Effector memory CD4-positive, alpha-beta T cell (primary cell): ENCODE measurements around the gene DAGLA.
"Not testable (repeated sequence)": the region's sequence is repeated elsewhere in the genome, so short reads cannot be mapped to it uniquely, and the experiment has no call there.

Source experiments
- DNase-seq, 3 donors: peaks; one replicate each; pipeline ENCODE4 v3.0.0-alpha.2; 2020
- H3K27ac ChIP-seq: 2 replicates; pipeline ENCODE4 v1.7.0; 2013; ENCODE audit warnings: mild to moderate bottlenecking, low read length, moderate library complexity; ENCODE audit not compliant: insufficient read depth, poor library complexity, severe bottlenecking
- H3K27me3 ChIP-seq: replicated peaks from 2 replicates; pipeline ENCODE4 v1.7.0; 2013; ENCODE audit warnings: mild to moderate bottlenecking, low read length; ENCODE audit not compliant: insufficient read depth, control insufficient read depth, poor library complexity, severe bottlenecking
- H3K36me3 ChIP-seq: 2 replicates; pipeline ENCODE4 v1.7.0; 2013; ENCODE audit warnings: mild to moderate bottlenecking, low read length, moderate library complexity; ENCODE audit not compliant: control insufficient read depth, insufficient read depth
- H3K4me1 ChIP-seq: 2 replicates; pipeline ENCODE4 v1.7.0; 2013; ENCODE audit warnings: low read length, mild to moderate bottlenecking; ENCODE audit not compliant: control insufficient read depth, insufficient read depth, poor library complexity, severe bottlenecking
- H3K4me3 ChIP-seq: 2 replicates; pipeline ENCODE4 v1.7.0; 2013; ENCODE audit warnings: low read length, low read depth, mild to moderate bottlenecking; ENCODE audit not compliant: insufficient read depth, poor library complexity, severe bottlenecking
- H3K9me3 ChIP-seq: 2 replicates; pipeline ENCODE4 v1.7.0; 2013; ENCODE audit warnings: mild to moderate bottlenecking, low read length, moderate library complexity; ENCODE audit not compliant: control insufficient read depth

The DAGLA gene

GRCh38 chr11:61666684-61667297, 13.4 kb upstream of the DAGLA start:
- H3K27ac ChIP-seq: no peak overlapping the region
- no peak overlapping the region for H3K4me3 ChIP-seq
- H3K36me3 ChIP-seq: no peaks in the 10 kb centered on the region
- no peaks in the 10 kb centered on the region for H3K9me3 ChIP-seq
- no peaks in the 10 kb centered on the region for H3K27me3 ChIP-seq
- DNase-seq: no peak
- H3K4me1 ChIP-seq: no peaks in the 10 kb centered on the region

DNA sequence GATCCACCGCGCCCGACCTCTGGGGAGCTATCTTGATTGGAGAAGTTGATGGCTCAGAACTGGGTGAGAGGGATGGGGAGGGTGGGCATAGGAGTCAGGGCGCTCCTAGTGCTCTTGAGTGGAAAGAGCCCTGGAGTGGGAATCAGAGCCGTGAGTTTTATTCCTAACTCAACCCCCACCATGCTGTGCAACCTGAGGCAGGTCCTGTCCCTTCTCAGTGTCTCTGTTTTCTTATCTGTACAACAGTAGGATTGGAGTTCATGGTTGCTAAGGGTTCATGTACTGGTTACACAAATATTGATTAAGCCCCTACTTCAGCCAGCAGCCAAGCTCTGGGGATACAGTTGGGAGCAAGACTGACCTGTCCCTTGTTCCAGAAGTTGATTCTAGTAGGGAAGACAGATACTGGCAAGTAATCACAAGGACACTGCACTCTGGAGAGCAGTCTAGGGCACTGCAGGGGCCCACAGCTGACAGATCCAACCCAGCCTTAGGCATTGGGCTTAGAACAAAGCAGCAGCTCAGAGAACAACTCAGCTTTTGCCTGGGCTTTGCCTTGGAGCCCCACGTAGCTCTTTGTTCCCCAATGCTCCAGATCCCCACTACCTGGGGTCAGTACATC, 12.4 kb upstream of the DAGLA start:
- Histone ChIP-seq H3K36me3 (no peaks in the 10 kb centered on the region), H3K27me3 (no peaks in the 10 kb centered on the region), H3K27ac (no peak overlapping the region), H3K9me3 (no peaks in the 10 kb centered on the region), H3K4me1 (no peaks in the 10 kb centered on the region), H3K4me3 (no peak overlapping the region)
- DNase-seq: no peak

GRCh38 chr11:61669417-61669816, 10.8 kb upstream of the DAGLA start:
- no peak for DNase-seq
- H3K36me3 ChIP-seq: no peaks in the 10 kb centered on the region
- H3K27me3 ChIP-seq: no peaks in the 10 kb centered on the region
- H3K9me3 ChIP-seq: no peaks in the 10 kb centered on the region
- no peak overlapping the region for H3K27ac ChIP-seq
- H3K4me3 ChIP-seq: no peak overlapping the region
- H3K4me1 ChIP-seq: no peaks in the 10 kb centered on the region

DNA sequence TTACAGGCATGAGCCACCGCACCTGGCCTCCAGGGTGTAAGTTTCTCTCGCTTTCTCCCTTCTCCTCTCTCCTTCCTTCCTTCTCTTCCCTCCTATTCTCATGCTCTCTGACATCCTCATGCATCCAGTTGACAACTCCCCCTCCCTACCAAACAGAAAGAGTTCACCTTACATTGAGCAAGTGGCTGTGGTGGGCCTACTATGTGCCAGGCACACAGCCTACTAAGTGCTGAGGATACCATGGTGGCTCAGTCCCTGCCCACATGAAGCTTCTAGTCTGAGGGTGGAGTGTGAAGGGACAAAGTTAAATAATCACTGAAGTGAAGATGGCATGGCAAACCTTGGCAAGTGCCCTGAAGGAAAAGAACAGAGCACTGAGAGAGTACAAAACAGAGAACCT, 9.6 kb upstream of the DAGLA start:
- no peak for DNase-seq
- H3K36me3 ChIP-seq: no peaks in the 10 kb centered on the region
- H3K9me3 ChIP-seq: no peaks in the 10 kb centered on the region
- no peaks in the 10 kb centered on the region for H3K27me3 ChIP-seq
- H3K4me1 ChIP-seq: no peaks in the 10 kb centered on the region
- no peak overlapping the region for H3K4me3 ChIP-seq
- H3K27ac ChIP-seq: no peak overlapping the region

GRCh38 chr11:61671527-61671926, 8.7 kb upstream of the DAGLA start:
- no peaks in the 10 kb centered on the region for H3K36me3 ChIP-seq
- DNase-seq: no peak
- H3K4me3 ChIP-seq: no peak overlapping the region
- H3K4me1 ChIP-seq: no peaks in the 10 kb centered on the region
- no peaks in the 10 kb centered on the region for H3K9me3 ChIP-seq
- no peaks in the 10 kb centered on the region for H3K27me3 ChIP-seq
- no peak overlapping the region for H3K27ac ChIP-seq

DNA sequence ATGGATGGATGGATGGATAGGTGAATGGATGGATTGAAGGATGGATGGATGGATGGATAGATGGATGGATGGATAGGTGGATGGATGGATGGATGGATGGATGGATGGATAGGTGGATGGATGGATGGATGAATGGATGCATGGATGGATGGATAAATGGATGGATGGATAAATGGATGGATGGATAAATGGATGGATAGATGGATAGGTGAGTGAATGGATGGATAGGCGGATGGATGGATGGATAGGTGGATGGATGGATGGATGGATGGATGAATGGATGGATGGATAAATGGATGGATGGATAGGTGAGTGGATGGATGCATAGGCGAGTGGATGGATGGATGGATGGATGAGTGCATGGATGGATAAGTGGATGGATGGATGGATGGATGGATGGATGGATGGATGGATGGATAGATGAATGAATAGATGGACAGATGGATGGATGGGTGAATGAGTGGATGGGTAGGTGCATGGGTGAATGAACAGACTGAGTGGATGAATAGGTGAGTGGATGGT, 6.2 kb upstream of the DAGLA start:
- DNase-seq, H3K9me3 ChIP-seq, H3K36me3 ChIP-seq, H3K27me3 ChIP-seq, H3K27ac ChIP-seq, H3K4me1 ChIP-seq, H3K4me3 ChIP-seq: not testable (repeated sequence)

GRCh38 chr11:61675826-61676225, 4.4 kb upstream of the DAGLA start:
- H3K36me3 ChIP-seq: no peaks in the 10 kb centered on the region
- no peak overlapping the region for H3K27ac ChIP-seq
- no peaks in the 10 kb centered on the region for H3K9me3 ChIP-seq
- no peak overlapping the region for H3K4me3 ChIP-seq
- DNase-seq: no peak
- no peaks in the 10 kb centered on the region for H3K27me3 ChIP-seq
- peaks cover 3% of the 10 kb centered on the region for H3K4me1 ChIP-seq

DNA sequence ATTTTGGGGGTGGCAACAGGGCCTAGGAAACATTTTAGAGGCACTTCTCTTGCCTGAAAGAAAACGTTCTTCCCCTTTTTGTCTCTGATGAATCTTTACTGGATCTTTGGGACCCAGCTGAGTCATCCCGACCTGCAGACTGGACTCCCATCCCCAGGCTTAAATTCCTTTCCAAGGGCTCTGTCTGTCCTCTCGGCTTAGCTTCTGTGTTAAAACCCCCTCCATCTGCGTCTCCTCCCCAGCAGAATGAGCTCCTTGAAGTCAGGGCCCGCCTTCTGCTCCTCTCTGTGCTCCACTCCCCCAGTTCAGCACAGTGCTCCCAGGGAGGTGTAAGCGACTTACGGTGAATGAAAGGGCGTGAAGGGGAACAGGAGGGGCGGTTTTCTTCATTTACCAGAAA, 895 bp upstream of the DAGLA start:
- no peak for DNase-seq
- H3K9me3 ChIP-seq: no peaks in the 10 kb centered on the region
- H3K36me3 ChIP-seq: no peaks in the 10 kb centered on the region
- H3K4me3 ChIP-seq: no peak overlapping the region
- no peak overlapping the region for H3K27ac ChIP-seq
- peaks cover 12% of the 10 kb centered on the region for H3K4me1 ChIP-seq
- no peaks in the 10 kb centered on the region for H3K27me3 ChIP-seq

DNA sequence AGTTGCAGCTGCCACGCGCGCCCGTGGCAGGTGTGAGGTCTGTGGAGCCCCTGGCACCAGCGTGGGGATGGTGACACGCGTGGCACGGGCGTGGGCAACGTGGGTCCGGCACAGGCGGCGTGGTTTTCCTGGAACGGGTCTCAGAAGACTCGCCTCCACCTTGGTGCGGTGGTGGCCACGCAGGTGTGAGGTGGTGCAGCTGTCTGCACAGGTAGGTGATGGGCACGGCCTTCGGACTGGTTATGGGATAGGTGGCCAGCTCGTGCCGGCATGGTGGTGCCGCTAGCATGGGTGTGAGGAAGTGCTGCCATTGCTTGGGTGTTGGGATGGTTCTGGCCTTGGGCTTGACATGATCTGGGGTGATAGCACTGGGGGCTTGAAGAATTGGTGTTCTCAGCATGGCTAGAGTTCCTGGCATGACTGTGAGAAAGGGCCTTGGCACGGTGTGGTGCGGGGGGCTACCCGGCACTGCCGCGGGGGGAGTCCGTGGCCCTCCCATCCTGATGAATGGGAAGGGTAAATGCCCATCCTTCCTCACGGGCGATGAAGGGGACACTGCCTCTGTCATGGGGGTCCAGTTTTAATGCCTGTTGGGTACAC, 531 bp downstream of the DAGLA start:
- no peak overlapping the region for H3K27ac ChIP-seq
- peaks cover 27% of the 10 kb centered on the region for H3K4me1 ChIP-seq
- no peaks in the 10 kb centered on the region for H3K27me3 ChIP-seq
- DNase-seq: no peak
- peak overlapping the region; percentile 35 for H3K4me3 ChIP-seq
- H3K9me3 ChIP-seq: no peaks in the 10 kb centered on the region
- H3K36me3 ChIP-seq: no peaks in the 10 kb centered on the region

DNA sequence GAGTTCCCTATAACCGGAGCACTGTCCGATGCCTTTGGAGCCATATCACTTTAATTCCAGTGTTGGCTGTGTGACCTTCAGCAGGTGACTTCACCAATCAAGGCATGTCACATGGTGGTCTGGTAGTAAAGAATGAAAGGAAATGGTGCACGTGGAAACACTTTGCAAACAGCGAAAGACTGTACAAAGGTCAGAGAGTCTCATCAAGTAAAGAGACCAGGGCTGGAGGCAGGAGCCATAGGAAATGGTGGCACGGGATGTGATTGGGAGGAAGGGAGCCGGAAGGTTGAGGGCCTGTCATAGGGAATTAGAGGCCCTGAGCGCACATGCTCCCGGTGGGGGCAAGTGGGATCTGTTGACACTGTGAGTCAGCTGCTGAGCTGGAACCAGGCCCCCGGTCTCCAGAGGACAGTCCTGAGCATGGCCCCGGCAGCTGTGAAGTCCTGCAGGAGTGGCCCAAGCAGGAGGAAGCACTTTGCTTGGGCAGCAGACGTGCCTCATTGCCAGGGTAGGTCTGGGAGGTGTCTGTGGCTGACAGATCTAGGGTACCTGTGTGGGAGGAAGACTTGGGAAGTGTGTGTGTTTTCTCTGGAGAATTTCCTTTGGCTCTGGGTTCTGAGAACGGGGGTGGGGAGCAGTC, 2.0 kb downstream of the DAGLA start:
- Histone ChIP-seq H3K9me3 (no peaks in the 10 kb centered on the region), H3K27me3 (no peaks in the 10 kb centered on the region), H3K4me1 (peaks cover 33% of the 10 kb centered on the region), H3K36me3 (no peaks in the 10 kb centered on the region), H3K4me3 (no peak overlapping the region), H3K27ac (no peak overlapping the region)
- no peak for DNase-seq
